ENCODE results near the gene FAM118B.

DNA sequence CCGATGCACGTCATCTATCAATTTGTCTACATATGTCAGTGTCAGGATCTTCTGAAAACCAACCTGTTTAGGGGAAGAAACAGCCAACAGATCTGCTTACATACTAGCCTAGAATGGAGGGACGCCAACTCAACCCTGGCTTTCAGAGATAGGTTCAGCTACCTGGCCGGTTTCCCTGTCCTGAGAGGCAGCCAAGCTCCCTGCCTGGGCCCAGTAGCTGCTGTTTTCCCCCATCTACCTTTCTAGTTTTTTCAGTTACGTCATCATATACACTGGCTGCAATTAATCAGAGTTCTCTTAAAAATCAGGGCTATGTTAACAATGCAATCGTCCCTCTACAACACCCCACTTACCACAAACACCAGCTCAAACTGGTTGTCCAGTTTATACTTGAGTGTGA lies 56.1 kb downstream of the FAM118B start:
- TF ChIP-seq, protein P1, sequence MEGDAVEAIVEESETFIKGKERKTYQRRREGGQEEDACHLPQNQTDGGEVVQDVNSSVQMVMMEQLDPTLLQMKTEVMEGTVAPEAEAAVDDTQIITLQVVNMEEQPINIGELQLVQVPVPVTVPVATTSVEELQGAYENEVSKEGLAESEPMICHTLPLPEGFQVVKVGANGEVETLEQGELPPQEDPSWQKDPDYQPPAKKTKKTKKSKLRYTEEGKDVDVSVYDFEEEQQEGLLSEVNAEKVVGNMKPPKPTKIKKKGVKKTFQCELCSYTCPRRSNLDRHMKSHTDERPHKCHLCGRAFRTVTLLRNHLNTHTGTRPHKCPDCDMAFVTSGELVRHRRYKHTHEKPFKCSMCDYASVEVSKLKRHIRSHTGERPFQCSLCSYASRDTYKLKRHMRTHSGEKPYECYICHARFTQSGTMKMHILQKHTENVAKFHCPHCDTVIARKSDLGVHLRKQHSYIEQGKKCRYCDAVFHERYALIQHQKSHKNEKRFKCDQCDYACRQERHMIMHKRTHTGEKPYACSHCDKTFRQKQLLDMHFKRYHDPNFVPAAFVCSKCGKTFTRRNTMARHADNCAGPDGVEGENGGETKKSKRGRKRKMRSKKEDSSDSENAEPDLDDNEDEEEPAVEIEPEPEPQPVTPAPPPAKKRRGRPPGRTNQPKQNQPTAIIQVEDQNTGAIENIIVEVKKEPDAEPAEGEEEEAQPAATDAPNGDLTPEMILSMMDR (IDR thresholded peaks at IDR 0.05; ENCODE audit: insufficient read depth, low read length, poor library complexity, severe bottlenecking) = no peak
- TF ChIP-seq EZH2phosphoT487 (conservative IDR thresholded peaks at IDR 0.05; ENCODE audit: low read length) = no peak

All from SU-DHL-6 (cell line).